ENCODE measurements around the gene TSR3.

Gene TSR3

GRCh38 chr16:1381612-1382406, 30.1 kb upstream of the TSR3 start:
- TF ChIP-seq, protein P1, sequence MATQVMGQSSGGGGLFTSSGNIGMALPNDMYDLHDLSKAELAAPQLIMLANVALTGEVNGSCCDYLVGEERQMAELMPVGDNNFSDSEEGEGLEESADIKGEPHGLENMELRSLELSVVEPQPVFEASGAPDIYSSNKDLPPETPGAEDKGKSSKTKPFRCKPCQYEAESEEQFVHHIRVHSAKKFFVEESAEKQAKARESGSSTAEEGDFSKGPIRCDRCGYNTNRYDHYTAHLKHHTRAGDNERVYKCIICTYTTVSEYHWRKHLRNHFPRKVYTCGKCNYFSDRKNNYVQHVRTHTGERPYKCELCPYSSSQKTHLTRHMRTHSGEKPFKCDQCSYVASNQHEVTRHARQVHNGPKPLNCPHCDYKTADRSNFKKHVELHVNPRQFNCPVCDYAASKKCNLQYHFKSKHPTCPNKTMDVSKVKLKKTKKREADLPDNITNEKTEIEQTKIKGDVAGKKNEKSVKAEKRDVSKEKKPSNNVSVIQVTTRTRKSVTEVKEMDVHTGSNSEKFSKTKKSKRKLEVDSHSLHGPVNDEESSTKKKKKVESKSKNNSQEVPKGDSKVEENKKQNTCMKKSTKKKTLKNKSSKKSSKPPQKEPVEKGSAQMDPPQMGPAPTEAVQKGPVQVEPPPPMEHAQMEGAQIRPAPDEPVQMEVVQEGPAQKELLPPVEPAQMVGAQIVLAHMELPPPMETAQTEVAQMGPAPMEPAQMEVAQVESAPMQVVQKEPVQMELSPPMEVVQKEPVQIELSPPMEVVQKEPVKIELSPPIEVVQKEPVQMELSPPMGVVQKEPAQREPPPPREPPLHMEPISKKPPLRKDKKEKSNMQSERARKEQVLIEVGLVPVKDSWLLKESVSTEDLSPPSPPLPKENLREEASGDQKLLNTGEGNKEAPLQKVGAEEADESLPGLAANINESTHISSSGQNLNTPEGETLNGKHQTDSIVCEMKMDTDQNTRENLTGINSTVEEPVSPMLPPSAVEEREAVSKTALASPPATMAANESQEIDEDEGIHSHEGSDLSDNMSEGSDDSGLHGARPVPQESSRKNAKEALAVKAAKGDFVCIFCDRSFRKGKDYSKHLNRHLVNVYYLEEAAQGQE (IDR thresholded peaks at IDR 0.05; ENCODE audit: insufficient read depth in 1 of 2, low read depth in 2 of 2, low read length in 2 of 2), result no peak
- TF ChIP-seq POLR2AphosphoS5 (IDR thresholded peaks at IDR 0.05; ENCODE audit: low read depth, low read length), result no peak
- TF ChIP-seq FOXP2 (optimal IDR thresholded peaks at IDR 0.05; ENCODE audit: borderline replicate concordance, extremely low read depth, extremely low read length, insufficient read depth), result no peak
- no peak for TF ChIP-seq TAF1 (IDR thresholded peaks at IDR 0.05; ENCODE audit: borderline replicate concordance, insufficient read depth, low read length)
- no peak for TF ChIP-seq SIN3A (IDR thresholded peaks at IDR 0.05; ENCODE audit: borderline replicate concordance, insufficient read depth, low read length)

DNA sequence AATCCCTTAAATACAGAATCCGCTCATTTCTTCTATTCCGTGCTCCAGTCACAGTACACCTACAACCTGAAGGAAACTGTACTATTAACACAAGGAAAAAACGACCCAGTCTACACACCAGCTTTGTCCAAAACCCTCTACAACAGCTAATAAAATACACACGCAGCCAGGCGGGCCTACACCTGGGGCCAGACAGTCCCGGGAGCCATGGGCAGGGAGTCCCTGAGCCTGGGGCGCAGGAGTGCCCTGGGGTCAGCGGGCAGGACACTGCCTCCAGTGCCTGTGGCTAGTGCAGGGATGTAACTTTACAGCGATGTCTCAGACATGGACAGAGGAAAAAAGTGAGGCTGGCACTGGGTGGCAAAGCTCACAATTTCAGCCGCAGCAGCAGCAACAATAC, 28.5 kb upstream of the TSR3 start:
- TF ChIP-seq, protein P1 (IDR thresholded peaks at IDR 0.05; ENCODE audit: insufficient read depth in 1 of 2, low read depth in 2 of 2, low read length in 2 of 2), result no peak
- TF ChIP-seq SIN3A (IDR thresholded peaks at IDR 0.05; ENCODE audit: borderline replicate concordance, insufficient read depth, low read length) (no peak), POLR2AphosphoS5 (IDR thresholded peaks at IDR 0.05; ENCODE audit: low read depth, low read length) (no peak), FOXP2 (optimal IDR thresholded peaks at IDR 0.05; ENCODE audit: borderline replicate concordance, extremely low read depth, extremely low read length, insufficient read depth) (no peak), TAF1 (IDR thresholded peaks at IDR 0.05; ENCODE audit: borderline replicate concordance, insufficient read depth, low read length) (no peak)

GRCh38 chr16:1379304-1380076, 27.8 kb upstream of the TSR3 start:
- TF ChIP-seq TAF1 (IDR thresholded peaks at IDR 0.05; ENCODE audit: borderline replicate concordance, insufficient read depth, low read length), result 0 out of 2 replicates have a peak, but pooled peaks have one; percentile 59
- TF ChIP-seq FOXP2 (optimal IDR thresholded peaks at IDR 0.05; ENCODE audit: borderline replicate concordance, extremely low read depth, extremely low read length, insufficient read depth), result no peak
- TF ChIP-seq, protein P1 (IDR thresholded peaks at IDR 0.05; ENCODE audit: insufficient read depth in 1 of 2, low read depth in 2 of 2, low read length in 2 of 2), result peak in 1 of 2 experiments; percentile 44; a peak in 1 of 4 replicates
- TF ChIP-seq SIN3A (IDR thresholded peaks at IDR 0.05; ENCODE audit: borderline replicate concordance, insufficient read depth, low read length), result no peak
- peak; percentile 62 for TF ChIP-seq POLR2AphosphoS5 (IDR thresholded peaks at IDR 0.05; ENCODE audit: low read depth, low read length)

GRCh38 chr16:1378804-1379303, 27.2 kb upstream of the TSR3 start:
- TF ChIP-seq, protein P1 (IDR thresholded peaks at IDR 0.05; ENCODE audit: insufficient read depth in 1 of 2, low read depth in 2 of 2, low read length in 2 of 2), result no peak
- TF ChIP-seq POLR2AphosphoS5 (IDR thresholded peaks at IDR 0.05; ENCODE audit: low read depth, low read length) (no peak), FOXP2 (optimal IDR thresholded peaks at IDR 0.05; ENCODE audit: borderline replicate concordance, extremely low read depth, extremely low read length, insufficient read depth) (no peak)
